HG03108 (cell line): Measurements from ENCODE around the gene PRDX1.

ENCODE experiments used
- ATAC-seq: cut with Tn5 transposase; IDR thresholded peaks from one replicate; pipeline ENCODE4 v1.9.1; 2021; ENCODE audit warnings: moderate library complexity; ENCODE audit not compliant: unreplicated experiment

PRDX1 gene

DNA sequence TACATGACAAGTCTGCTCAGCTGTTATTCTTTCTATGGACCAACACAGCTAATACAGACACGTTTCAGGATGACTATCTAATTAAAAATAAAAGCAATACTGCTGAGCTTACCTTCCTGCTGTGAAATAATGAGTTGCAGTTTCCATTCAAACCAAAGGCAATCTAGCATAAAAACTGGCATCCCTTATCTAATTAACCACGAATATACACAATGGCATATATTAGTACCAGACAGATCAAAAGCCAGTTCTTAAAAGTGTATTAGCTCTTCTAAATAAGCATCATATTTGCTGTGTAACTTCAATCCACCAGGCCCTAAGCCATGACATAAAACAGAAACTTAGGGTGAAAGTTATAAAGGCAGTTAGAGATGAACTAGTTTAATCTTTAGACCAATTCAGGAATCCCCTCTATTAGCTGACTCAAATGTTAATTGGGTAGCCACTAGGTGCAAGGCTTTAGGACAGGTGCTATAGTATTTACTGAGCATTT, 51.3 kb downstream of the PRDX1 start:
- peak; percentile 33 for ATAC-seq

DNA sequence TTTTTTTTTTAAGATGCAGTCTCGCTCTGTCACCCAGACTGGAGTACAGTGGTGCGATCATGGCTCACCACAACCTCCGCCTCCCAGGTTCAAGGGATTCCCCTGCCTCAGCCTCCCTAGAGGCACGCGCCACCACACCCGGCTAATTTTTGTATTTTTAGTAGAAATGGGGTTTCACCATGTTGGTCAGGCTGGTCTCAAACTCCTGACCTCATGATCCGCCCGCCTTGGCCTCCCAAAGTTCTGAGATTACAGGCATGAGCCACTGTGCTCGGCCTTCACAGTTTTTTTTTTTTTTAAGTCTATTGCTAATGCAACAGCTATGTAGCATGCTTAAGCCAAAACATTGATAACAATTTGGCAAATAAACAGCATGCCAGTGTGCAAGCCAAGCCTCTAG, 54.3 kb downstream of the PRDX1 start:
- ATAC-seq, result peak; percentile 52

DNA sequence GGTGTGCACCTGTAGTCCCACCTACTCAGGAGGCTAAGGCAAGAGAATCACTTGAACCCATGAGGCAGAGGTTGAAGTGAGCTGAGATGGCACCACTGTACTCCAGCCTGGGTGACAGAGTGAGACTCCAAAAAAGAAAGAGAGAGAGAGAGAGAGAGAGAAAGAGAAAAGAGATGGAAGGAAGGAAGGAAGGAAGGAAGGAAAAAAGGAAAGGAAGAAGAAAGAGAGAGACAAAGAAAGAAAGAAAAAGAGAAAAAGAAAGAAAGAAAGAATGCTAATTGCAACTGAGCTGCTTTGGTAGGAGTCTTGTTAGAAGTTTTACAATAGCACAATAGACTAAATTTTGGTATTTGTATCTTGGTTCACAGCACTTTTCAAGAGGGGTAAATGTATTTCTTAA, 56.4 kb downstream of the PRDX1 start:
- ATAC-seq, result no peak
